Stimulated activated CD8-positive, alpha-beta memory T cell treated with anti-CD3 and anti-CD28 coated beads, Interleukin-7, amount 100 ng/mL, for 48 hours (primary cell): ENCODE measurements around the gene MSANTD1.

Experiments used
- DNase-seq, 2 donors: peaks; one replicate each; pipeline ENCODE4 v3.0.0-alpha.2; 2020; ENCODE audit warnings: low read depth in 1 of 2; ENCODE audit errors: extremely low read depth in 1 of 2

MSANTD1 gene

GRCh38 chr4:3215733-3216132, 33.2 kb upstream of the MSANTD1 start:
- no peak for DNase-seq

DNA sequence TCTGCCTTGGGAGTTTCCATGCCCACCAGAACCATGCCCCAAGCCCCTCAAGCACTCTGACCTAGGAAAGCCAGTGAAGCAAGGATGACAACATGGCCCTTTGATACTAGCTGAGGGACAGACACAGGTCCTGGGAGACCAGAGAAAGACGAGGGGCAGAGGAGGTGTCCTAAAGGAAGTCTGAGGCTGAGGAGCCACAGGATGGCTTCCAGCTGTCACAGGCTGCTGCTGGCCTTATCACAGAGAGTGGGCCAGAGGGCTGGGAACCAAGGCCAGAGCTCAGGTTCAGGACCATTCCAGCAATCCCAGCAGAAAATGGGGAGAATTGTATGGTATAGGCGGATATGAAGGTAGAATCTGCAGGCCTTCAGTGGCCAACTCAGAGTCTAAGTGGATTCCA, 31.7 kb upstream of the MSANTD1 start:
- DNase-seq = no peak

GRCh38 chr4:3217771-3218170, 31.2 kb upstream of the MSANTD1 start:
- no peak for DNase-seq

GRCh38 chr4:3218824-3219760, 29.9 kb upstream of the MSANTD1 start:
- DNase-seq = no peak

DNA sequence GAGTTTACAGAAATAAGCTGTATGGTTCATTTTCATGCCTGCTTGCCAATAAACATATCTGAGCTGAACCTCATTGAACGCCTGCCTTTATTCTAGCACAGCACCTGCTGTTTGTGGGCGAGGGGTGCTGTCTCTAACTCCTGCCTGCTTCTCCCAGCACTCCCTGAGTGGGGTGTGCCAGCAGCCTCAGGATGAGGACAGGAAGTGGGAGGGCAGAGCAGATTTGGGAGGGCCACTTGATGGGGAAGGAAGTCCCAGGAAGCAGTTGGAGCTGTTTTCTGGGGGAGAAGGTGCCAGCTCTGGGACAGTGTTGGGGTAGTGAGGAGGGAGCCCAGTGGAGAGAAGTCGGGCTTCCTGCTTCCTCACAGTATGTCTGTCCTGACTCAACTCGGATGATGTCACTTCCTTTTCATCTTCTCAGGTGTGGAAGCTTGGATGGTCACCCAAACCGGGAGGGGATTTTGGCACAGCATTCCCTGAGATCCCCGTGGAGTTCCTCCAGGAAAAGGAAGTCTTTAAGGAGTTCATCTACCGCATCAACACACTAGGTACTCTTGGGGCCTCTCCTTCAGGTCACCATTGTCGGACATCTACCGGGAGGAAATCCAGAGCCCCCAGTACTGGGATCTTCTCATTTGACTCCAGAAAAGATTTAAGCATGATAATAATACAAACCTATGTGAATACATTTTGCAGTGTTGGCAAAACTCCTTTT, 29.0 kb upstream of the MSANTD1 start:
- no peak for DNase-seq

DNA sequence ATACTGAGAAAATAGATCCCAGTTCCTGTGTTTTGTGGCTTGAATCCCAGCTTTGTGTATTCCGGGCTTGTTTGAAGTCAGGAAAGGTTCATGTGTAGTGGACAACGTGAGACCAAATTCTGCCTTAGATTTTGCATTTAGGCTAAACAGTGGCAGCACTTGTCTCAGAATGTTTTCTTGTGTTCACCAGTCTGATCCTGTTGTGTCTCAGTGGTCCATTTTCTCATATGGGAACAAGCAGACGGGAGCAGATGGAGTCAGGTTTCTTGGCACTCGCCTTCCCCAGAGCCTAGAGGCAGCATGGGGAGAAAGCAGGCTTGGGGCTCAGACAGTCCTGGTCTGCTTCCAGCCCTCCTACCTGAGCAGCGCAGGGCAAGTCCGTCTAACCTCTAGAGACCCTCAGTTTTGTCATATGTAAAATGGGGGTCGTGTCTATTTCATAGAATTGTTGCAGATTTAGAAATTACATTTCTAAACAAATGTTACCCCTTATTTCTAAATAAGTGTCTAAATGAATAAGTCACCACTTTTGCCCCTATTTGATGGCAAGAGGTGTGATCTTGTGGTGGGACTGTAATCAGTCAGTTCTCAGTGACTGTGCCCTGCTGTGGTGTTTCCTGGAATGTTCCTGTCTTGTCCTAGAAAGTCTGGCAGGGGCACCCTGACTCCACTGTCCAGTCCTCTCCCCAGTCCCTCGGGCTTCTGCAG, 28.3 kb upstream of the MSANTD1 start:
- DNase-seq = no peak

DNA sequence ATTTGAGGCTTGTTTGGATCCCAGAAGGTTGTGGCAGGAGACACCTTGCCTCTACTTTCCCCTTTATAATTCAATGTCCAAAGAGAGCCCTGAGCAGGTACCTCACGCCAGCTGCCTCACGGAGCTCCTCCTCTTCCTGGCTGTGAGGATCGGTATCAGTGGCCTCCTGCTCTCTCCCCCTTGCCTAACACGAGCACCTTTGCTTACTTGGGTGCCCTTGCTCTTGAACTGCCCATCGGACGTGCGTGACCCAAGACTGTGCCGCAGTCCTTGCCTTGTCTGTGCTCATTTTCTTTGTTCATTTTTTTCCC, 27.8 kb upstream of the MSANTD1 start:
- DNase-seq = no peak

DNA sequence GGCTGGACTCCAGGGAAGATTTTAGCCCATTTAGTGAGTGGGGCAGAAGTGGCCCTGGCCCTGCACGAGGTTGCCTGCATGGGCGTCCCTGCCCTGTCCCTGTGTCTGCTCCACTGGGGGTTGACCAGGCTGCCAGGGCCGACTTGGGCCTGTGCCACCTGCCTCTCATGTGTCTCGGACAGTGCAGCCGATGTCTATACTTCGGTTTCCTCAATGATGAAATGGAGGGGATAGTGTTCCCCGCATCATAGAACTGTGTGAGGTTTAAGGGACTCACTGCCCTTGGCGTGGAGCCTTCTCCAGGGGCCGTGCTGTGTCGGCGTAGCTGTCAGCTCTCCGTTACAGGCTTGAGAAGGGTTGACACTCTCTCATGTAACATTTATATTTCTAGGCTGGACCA, 27.0 kb upstream of the MSANTD1 start:
- DNase-seq = no peak

DNA sequence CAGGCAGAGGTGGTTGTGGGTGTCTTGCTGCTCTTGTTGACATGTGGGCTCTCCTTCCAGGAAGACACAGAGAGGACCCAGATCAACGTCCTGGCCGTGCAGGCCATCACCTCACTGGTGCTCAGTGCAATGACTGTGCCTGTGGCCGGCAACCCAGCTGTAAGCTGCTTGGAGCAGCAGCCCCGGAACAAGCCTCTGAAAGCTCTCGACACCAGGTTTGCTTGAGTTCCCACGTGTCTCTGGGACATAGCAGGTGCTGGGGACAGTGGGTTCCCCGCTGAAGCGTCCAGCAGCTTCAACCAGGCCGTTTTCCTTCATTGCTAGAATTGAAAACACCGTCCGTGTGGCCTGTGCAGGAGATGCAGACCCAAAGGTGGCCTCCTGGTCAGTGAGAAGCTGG, 25.6 kb upstream of the MSANTD1 start:
- DNase-seq = no peak

- DNase-seq = no peak
Measured at GRCh38 chr4:3223956-3224748, 24.8 kb upstream of the MSANTD1 start.

GRCh38 chr4:3225071-3225850, 23.7 kb upstream of the MSANTD1 start:
- no peak for DNase-seq

DNA sequence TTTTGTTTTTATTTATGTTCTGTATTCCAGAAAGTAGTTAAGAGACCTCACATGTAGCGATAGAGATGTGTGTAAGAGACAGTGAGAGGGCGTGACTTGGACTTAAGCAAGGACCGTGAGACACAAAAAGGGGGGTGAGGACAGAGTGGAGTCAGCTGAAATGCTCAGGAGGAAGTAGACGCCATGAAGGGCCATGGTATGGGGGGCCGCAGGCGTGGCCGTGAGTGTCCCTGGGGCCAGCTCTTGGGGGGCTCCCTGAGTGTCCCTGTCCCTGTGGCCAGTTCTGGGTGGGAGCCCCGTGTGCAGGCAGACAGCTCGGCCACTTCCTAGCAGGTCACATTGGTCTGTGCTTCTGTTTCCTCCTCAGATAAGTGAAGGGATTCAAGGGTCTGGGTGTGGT, 23.0 kb upstream of the MSANTD1 start:
- DNase-seq = no peak

DNA sequence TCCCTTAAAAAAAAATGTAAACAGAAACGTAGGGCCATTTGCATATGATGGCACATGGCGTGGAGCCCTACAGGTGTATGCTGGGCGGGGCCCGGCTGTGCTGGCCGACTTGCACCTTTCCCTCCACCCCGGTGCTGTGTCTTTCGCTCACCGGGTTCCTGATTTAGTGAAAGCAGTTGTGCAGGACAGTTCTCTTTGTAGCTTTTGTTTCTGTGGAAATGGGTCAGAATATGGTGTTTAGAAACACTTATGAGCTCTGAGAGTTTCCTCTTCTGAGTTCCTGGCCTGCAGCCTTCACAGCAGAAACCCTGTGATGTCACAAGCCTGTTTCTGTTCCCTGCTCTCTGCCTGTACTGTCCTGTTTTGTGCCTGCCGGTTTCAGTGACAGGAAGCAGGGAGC, 22.5 kb upstream of the MSANTD1 start:
- DNase-seq = no peak

DNA sequence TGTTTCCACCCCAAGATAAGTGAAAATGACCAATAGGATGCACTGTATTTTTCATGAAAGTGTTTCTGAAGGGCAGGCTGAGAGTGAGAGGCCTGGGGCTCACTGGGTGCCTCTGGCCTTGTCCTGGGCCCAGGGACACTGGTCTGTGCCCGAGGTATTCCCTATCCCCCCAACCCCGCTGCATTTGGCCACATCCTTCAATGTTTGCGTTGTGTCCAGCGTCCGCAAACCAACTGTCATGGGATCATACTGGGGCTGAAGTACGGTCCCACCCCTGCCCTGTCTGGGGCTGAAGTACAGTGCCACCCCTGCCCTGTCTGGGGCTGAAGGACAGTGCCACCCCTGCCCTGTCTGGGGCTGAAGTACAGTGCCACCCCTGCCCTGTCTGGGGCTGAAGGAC, 22.0 kb upstream of the MSANTD1 start:
- no peak for DNase-seq

- no peak for DNase-seq
Measured at GRCh38 chr4:3227878-3228675, 20.9 kb upstream of the MSANTD1 start.

GRCh38 chr4:3228881-3229280, 20.1 kb upstream of the MSANTD1 start:
- DNase-seq = no peak

- no peak for DNase-seq
Measured at GRCh38 chr4:3229328-3229727, 19.6 kb upstream of the MSANTD1 start.

- DNase-seq = no peak
Measured at GRCh38 chr4:3229964-3230363, 19.0 kb upstream of the MSANTD1 start.

DNA sequence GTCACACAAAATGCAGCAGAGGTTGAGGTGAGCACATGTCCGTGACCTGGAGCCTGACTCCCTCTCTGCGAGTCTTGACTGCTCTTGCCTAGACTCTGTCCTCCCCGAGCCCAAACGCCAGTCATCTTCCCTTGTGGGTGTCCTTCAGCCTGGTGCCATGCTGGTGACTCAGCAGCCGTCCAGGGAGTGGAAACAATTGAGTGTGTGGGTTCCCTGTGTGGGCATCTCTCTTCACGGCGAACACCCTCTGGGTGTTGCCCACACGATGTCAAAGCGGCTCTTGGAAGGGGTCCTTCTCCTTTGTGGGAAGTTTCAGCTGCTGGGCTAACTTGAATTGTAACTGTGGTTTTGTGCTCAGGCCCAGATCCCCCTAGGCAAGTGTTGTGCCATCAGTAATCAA, 17.5 kb upstream of the MSANTD1 start:
- no peak for DNase-seq
